HepG2 (cell line): ENCODE data around the gene IL1RL2. TPM values are rescaled to one million over a fixed set of nuclear protein-coding genes. Genes with fewer than 3 reads are reported as not detected.

ENCODE experiments used
- ATAC-seq: fragments of 200-7000 bp; cut with Tn5 transposase; 3 replicates; pipeline ENCODE4 v1.9.1; 2020; ENCODE audit warnings: mild to moderate bottlenecking, moderate library complexity
- BruUV-seq: library from RNA; stranded (reverse); fragments of 400-500 nt; replicated peaks from 2 replicates; lab custom pipeline; 2021; lab: Mats Ljungman, UMichigan
- CTCF ChIA-PET: fragments of 300-600 bp; formaldehyde crosslinking; extraction: SDS; loops from one replicate; lab custom pipeline; 2021; ENCODE audit warnings: low total read pairs, inconsistent platforms, low intra/inter-chr PET ratio; lab: Yijun Ruan, JAX
- POLR2A ChIA-PET: fragments of 350-600 bp; sonication (Branson Sonifier 250); formaldehyde crosslinking; loops from one replicate; lab custom pipeline; 2020; ENCODE audit warnings: antibody characterized with exemption, inconsistent platforms; lab: Yijun Ruan, JAX
- DNase-seq: peaks from one replicate; pipeline ENCODE4 v3.0.0-alpha.2; 2015; ENCODE audit warnings: low spot score
- FAIRE-seq: peaks from 3 replicates; lab custom pipeline; 2011; peaks lifted over from hg19 to GRCh38; lab: Jason Lieb, UNC
- H2AFZ ChIP-seq: one replicate; pipeline ENCODE4 v1.6.1; 2011; ENCODE audit warnings: low read length, inconsistent platforms
- H3K27ac ChIP-seq: fragments of 300-600 bp; 3 replicates; pipeline ENCODE4 v1.8.0; 2011; ENCODE audit warnings: mixed run types, mild to moderate bottlenecking, mixed read lengths, low read length, inconsistent platforms; ENCODE audit not compliant: insufficient read depth; ENCODE audit errors: extremely low read length
- H3K27me3 ChIP-seq, 2 experiments: fragments of 200-600 bp in 1 of 2; 2 replicates in 1 of 2; 3 replicates in 1 of 2; pipeline versions ENCODE4 v1.6.0 to v1.8.0; 2011; ENCODE audit warnings: low read length in 2 of 2, mild to moderate bottlenecking in 2 of 2, moderate library complexity in 2 of 2, inconsistent platforms in 1 of 2; ENCODE audit not compliant: insufficient read depth in 2 of 2, control insufficient read depth in 1 of 2
- H3K36me3 ChIP-seq, 2 experiments: fragments of 200-600 bp in 1 of 2; replicated peaks in 1 of 2; 2 replicates in 1 of 2; 3 replicates in 1 of 2; pipeline versions ENCODE4 v1.5.1 to v1.8.0; 2011; ENCODE audit warnings: low read length in 2 of 2, inconsistent platforms in 1 of 2; ENCODE audit not compliant: insufficient read depth in 2 of 2, control insufficient read depth in 1 of 2
- H3K4me1 ChIP-seq: 2 replicates; pipeline ENCODE4 v1.5.1; 2012; ENCODE audit warnings: low read length, inconsistent platforms; ENCODE audit not compliant: insufficient read depth
- H3K4me2 ChIP-seq: 2 replicates; pipeline ENCODE4 v1.6.0; 2011; ENCODE audit warnings: low read depth, low read length, inconsistent platforms
- H3K4me3 ChIP-seq, 3 experiments: fragments of 200-600 bp in 1 of 3; sonication (generic), shearing (Covaris generic) in 1 of 3; replicated peaks in 1 of 3; 2 replicates each; pipeline ENCODE4 v1.5.1; 2011 to 2016; ENCODE audit warnings: low read length in 3 of 3, inconsistent platforms in 2 of 3, low read depth in 2 of 3, mild to moderate bottlenecking in 2 of 3, control low read depth in 1 of 3, mixed read lengths in 1 of 3; ENCODE audit not compliant: insufficient read depth in 1 of 3
- H3K79me2 ChIP-seq: one replicate; pipeline ENCODE4 v1.6.1; 2011; ENCODE audit warnings: low read length, inconsistent platforms; ENCODE audit not compliant: insufficient read depth
- H3K9ac ChIP-seq: 2 replicates; pipeline ENCODE4 v1.6.0; 2011; ENCODE audit warnings: mild to moderate bottlenecking, low read depth, low read length, inconsistent platforms; ENCODE audit not compliant: insufficient read depth
- H3K9me3 ChIP-seq: 2 replicates; pipeline ENCODE4 v1.5.1; 2012; ENCODE audit warnings: mild to moderate bottlenecking, low read length
- H4K20me1 ChIP-seq: 2 replicates; pipeline ENCODE4 v1.6.0; 2011; ENCODE audit warnings: inconsistent platforms, mild to moderate bottlenecking, low read length, moderate library complexity; ENCODE audit not compliant: insufficient read depth
- HNRNPK ChIP-seq: fragments of 200-400 bp; formaldehyde crosslinking; IDR thresholded peaks from 2 replicates; pipeline ENCODE4 v1.6.1; 2018; ENCODE audit warnings: low read length, low read depth, moderate library complexity, mild to moderate bottlenecking; ENCODE audit not compliant: poor library complexity, severe bottlenecking
- MTA3 ChIP-seq: sonication (generic); formaldehyde crosslinking; IDR thresholded peaks from 2 replicates; pipeline ENCODE4 v1.4.0; 2020; ENCODE audit warnings: missing genetic modification reagents
- PRMT3 ChIP-seq: sonication (generic); formaldehyde crosslinking; IDR thresholded peaks from 2 replicates; pipeline ENCODE4 v1.8.1; 2022; ENCODE audit warnings: low read depth, mild to moderate bottlenecking, moderate library complexity, missing genetic modification reagents, borderline replicate concordance
- RBM22 ChIP-seq: fragments of 200-400 bp; formaldehyde crosslinking; optimal IDR thresholded peaks from 2 replicates; pipeline ENCODE3; 2017; ENCODE audit warnings: mild to moderate bottlenecking, low read length, moderate library complexity
- SOX5 ChIP-seq: IDR thresholded peaks from 2 replicates; pipeline ENCODE4 v1.6.1; 2016; ENCODE audit warnings: borderline replicate concordance
- SRSF1 ChIP-seq: fragments of 200-400 bp; formaldehyde crosslinking; optimal IDR thresholded peaks from 2 replicates; pipeline ENCODE3; 2017; ENCODE audit warnings: mild to moderate bottlenecking, low read depth, low read length, moderate library complexity
- ZFP36L1 ChIP-seq: sonication (generic); formaldehyde crosslinking; IDR thresholded peaks from 2 replicates; pipeline ENCODE4 v1.8.0; 2022; ENCODE audit warnings: mild to moderate bottlenecking, missing genetic modification reagents, moderate library complexity
- ZFP37 ChIP-seq: sonication (generic); formaldehyde crosslinking; IDR thresholded peaks from 2 replicates; pipeline ENCODE4 v1.4.0; 2020; ENCODE audit warnings: missing genetic modification reagents, borderline replicate concordance
- ZSCAN25 ChIP-seq: sonication (generic); formaldehyde crosslinking; IDR thresholded peaks from 2 replicates; pipeline ENCODE4 v1.8.0; 2022; ENCODE audit warnings: mild to moderate bottlenecking, missing genetic modification reagents
- WGBS: methylation state at CpG from one replicate; pipeline ENCODE4 v1.1.6; 2017; ENCODE audit warnings: low lambda C conversion rate; 5-methylcytosine and 5-hydroxymethylcytosine counted together
- in situ Hi-C: cut with HindIII; loops from 2 replicates; pipeline ENCODE4 v1.10.0; 2017; ENCODE audit warnings: low pct_unique_long_range_greater_than_20kb; ENCODE audit not compliant: extremely low pct_ligation_motif_present
- intact Hi-C: fragments of 100-400 bp; cut with micrococcal nuclease; formaldehyde crosslinking; loops from one replicate; pipeline ENCODE4 v1.10.0; 2022; ENCODE audit not compliant: unreplicated experiment
- polyA plus RNA-seq, 8 experiments: library from polyadenylated mRNA; depleted of rRNA in 3 of 8; stranded (reverse) in 7 of 8; unstranded in 1 of 8; fragments of >200 nt; fragmentation: Illumina TruSeq in 4 of 8; extraction: Trizol in 4 of 8; gene quantifications; 2 replicates each; pipeline versions ENCODE4 v1.2.1 to v1.2.3, GENCODE V29; 2011 to 2016; ENCODE audit warnings: low read depth in 4 of 8, missing spikeins in 1 of 8, mixed read lengths in 1 of 8; ENCODE audit not compliant: insufficient read depth in 1 of 8
- total RNA-seq, 5 experiments: library from RNA; depleted of rRNA; stranded (reverse); fragments of >200 nt; fragmentation: Illumina TruSeq; extraction: Trizol; gene quantifications; 2 replicates each; pipeline ENCODE4 v1.2.3, GENCODE V29; 2016; ENCODE audit warnings: low read depth in 1 of 5
- TF ChIP-seq, protein P1 (sequence below): sonication (generic); formaldehyde crosslinking; IDR thresholded peaks from 2 replicates; pipeline ENCODE4 v1.4.0; 2020; ENCODE audit warnings: missing genetic modification reagents

IL1RL2 gene
- total and polyA plus RNA-seq, 2 of the 13 experiments (the other 11 are each of a cell fraction or from before 2014, with no cell fraction given), result 0.03 TPM; not detected in 1

DNA sequence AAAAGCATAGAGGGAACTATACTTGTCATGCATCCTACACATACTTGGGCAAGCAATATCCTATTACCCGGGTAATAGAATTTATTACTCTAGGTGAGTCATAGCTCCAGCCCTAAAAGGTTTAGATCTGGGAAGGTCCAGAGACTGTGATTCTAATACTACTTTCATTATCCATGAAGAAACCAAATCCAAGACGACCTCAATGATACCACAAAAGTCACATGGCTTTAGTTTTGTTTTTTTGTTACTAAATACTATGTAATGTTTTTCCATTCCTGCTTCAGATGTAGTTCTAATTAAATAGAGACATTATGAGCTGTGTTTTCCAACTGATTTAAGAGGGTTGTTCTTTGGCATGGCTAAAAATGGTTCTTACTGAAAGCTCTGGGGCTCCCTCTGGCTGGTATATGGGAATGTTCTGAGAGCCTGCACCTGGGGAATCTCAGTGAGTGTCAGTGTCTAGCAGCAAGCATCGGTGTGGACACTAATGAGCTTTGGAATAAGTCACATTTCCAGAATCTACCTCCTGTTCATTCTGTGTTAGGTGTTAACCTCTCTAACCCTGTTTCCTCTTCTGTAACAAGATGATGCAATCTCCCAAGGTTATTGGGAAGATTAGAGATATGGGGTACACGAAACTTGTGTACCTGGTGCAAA is 20.5 kb upstream of the IL1RL2 start (continued):
- TF ChIP-seq SOX5 (CRISPR knock-in tag), result peak; percentile 46; the same call in 1 of the 2 replicates
- peak; percentile 45; the same call in 1 of the 2 replicates for TF ChIP-seq ZSCAN25 (CRISPR knock-in tag)

- intact Hi-C loops (no loop called here), in situ Hi-C loops (no loop called here)
- ChIA-PET POLR2A (interaction anchor here (2.7 kb wide), 1 partner anchor 12 kb away, joined by 21 read pairs; no protein-coding TSS in a partner anchor), CTCF (no interaction called here)
- H3K27me3 ChIP-seq, result no peaks in the 10 kb centered on the region
- H3K9me3 ChIP-seq, result no peaks in the 10 kb centered on the region
- BruUV-seq, result no TSS peak
- no peak overlapping the region for H2AFZ ChIP-seq
- H4K20me1 ChIP-seq, result no peaks in the 10 kb centered on the region
- H3K27ac ChIP-seq, result no peak overlapping the region
- ATAC-seq (no peak), FAIRE-seq (no peak), DNase-seq (no peak)
- no peak overlapping the region for H3K4me2 ChIP-seq
- H3K9ac ChIP-seq, result no peak overlapping the region
- H3K79me2 ChIP-seq, result peaks cover 10% of the 10 kb centered on the region
- 89% methylated on average over 5 of the region's 5 CpGs for WGBS
- H3K36me3 ChIP-seq, result peaks cover 34 to 84% of the 10 kb centered on the region in 2 experiments
- no peak overlapping the region for H3K4me3 ChIP-seq
- H3K4me1 ChIP-seq, result peaks cover 17% of the 10 kb centered on the region
- TF ChIP-seq, protein P1, sequence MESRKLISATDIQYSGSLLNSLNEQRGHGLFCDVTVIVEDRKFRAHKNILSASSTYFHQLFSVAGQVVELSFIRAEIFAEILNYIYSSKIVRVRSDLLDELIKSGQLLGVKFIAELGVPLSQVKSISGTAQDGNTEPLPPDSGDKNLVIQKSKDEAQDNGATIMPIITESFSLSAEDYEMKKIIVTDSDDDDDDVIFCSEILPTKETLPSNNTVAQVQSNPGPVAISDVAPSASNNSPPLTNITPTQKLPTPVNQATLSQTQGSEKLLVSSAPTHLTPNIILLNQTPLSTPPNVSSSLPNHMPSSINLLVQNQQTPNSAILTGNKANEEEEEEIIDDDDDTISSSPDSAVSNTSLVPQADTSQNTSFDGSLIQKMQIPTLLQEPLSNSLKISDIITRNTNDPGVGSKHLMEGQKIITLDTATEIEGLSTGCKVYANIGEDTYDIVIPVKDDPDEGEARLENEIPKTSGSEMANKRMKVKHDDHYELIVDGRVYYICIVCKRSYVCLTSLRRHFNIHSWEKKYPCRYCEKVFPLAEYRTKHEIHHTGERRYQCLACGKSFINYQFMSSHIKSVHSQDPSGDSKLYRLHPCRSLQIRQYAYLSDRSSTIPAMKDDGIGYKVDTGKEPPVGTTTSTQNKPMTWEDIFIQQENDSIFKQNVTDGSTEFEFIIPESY (CRISPR knock-in tag), result no peak
- TF ChIP-seq RBM22 (peak; percentile 63), PRMT3 (CRISPR knock-in tag) (no peak), SRSF1 (no peak), ZSCAN25 (CRISPR knock-in tag) (no peak), ZFP36L1 (no peak), HNRNPK (no peak), ZFP37 (CRISPR knock-in tag) (no peak), MTA3 (CRISPR knock-in tag) (no peak)
These were observed 18.6 kb upstream of the IL1RL2 start for GRCh38 chr2:102168026-102168771.
